ENCODE results near the gene CEP112. TPM values are rescaled to one million over a fixed set of nuclear protein-coding genes. Genes with fewer than 3 reads are reported as not detected.

CEP112 gene
- total and polyA plus RNA-seq, 2 donors (not counting 1 experiment from before 2014, with no cell fraction given), result 5.4 to 6.4 TPM

GRCh38 chr17:66230922-66231591, 39.1 kb upstream of the CEP112 start:
- no peaks in the 10 kb centered on the region for H3K27me3 ChIP-seq (ENCODE audit: control insufficient read depth, insufficient read depth, low read length)
- TF ChIP-seq CTCF (conservative IDR thresholded peaks at IDR 0.05 in 1 of 2, IDR thresholded peaks at IDR 0.05 in 1 of 2; ENCODE audit: low read depth in 1 of 2, low read length in 2 of 2) (no peak), EZH2 (IDR thresholded peaks at IDR 0.05; ENCODE audit: low read length, missing control alignments) (no peak)
- no peaks in the 10 kb centered on the region for H3K36me3 ChIP-seq (ENCODE audit: control insufficient read depth, insufficient read depth, low read length)
- no peaks in the 10 kb centered on the region for H3K9me3 ChIP-seq (ENCODE audit: control insufficient read depth, insufficient read depth, low read depth, low read length)
- H3K27ac ChIP-seq (ENCODE audit: insufficient read depth, low read length), result no peak overlapping the region
- no peaks in the 10 kb centered on the region for H3K4me1 ChIP-seq (ENCODE audit: control insufficient read depth, extremely low read depth, insufficient read depth, low read length)
- DNase-seq (ENCODE audit: low read depth in 2 of 2), result peak in 1 of 2 donors; percentile 12
- H3K9ac ChIP-seq (ENCODE audit: insufficient read depth, low read length), result no peak overlapping the region
- H2AFZ ChIP-seq (ENCODE audit: low read length), result no peak overlapping the region
- no peaks in the 10 kb centered on the region for H4K20me1 ChIP-seq (ENCODE audit: control insufficient read depth, extremely low read depth, insufficient read depth, low read length)
- no peak overlapping the region for H3K4me2 ChIP-seq (ENCODE audit: extremely low read depth, insufficient read depth, low read length)
- no peak overlapping the region for H3K4me3 ChIP-seq (replicated peaks in 1 of 4; ENCODE audit: control extremely low read depth in 1 of 4, insufficient read depth in 1 of 4, low read depth in 3 of 4, low read length in 4 of 4)
- H3K79me2 ChIP-seq (ENCODE audit: control insufficient read depth, insufficient read depth, low read length), result no peaks in the 10 kb centered on the region

GRCh38 chr17:66229783-66230538, 38.0 kb upstream of the CEP112 start:
- Histone ChIP-seq H3K36me3 (ENCODE audit: control insufficient read depth, insufficient read depth, low read length) (no peaks in the 10 kb centered on the region), H3K9me3 (ENCODE audit: control insufficient read depth, insufficient read depth, low read depth, low read length) (no peaks in the 10 kb centered on the region), H2AFZ (ENCODE audit: low read length) (no peak overlapping the region), H4K20me1 (ENCODE audit: control insufficient read depth, extremely low read depth, insufficient read depth, low read length) (no peaks in the 10 kb centered on the region), H3K4me2 (ENCODE audit: extremely low read depth, insufficient read depth, low read length) (no peak overlapping the region), H3K27me3 (ENCODE audit: control insufficient read depth, insufficient read depth, low read length) (no peaks in the 10 kb centered on the region), H3K79me2 (ENCODE audit: control insufficient read depth, insufficient read depth, low read length) (no peaks in the 10 kb centered on the region), H3K4me1 (ENCODE audit: control insufficient read depth, extremely low read depth, insufficient read depth, low read length) (no peaks in the 10 kb centered on the region), H3K27ac (ENCODE audit: insufficient read depth, low read length) (no peak overlapping the region), H3K9ac (ENCODE audit: insufficient read depth, low read length) (no peak overlapping the region), H3K4me3 (replicated peaks in 1 of 4; ENCODE audit: control extremely low read depth in 1 of 4, insufficient read depth in 1 of 4, low read depth in 3 of 4, low read length in 4 of 4) (no peak overlapping the region)
- no peak for DNase-seq (ENCODE audit: low read depth in 2 of 2)
- TF ChIP-seq CTCF (conservative IDR thresholded peaks at IDR 0.05 in 1 of 2, IDR thresholded peaks at IDR 0.05 in 1 of 2; ENCODE audit: low read depth in 1 of 2, low read length in 2 of 2), result no peak
- no peak for TF ChIP-seq EZH2 (IDR thresholded peaks at IDR 0.05; ENCODE audit: low read length, missing control alignments)

GRCh38 chr17:66228887-66229782, 37.2 kb upstream of the CEP112 start, which contains the start of gene APOH:
APOH (minus strand) TSS chr17:66229415; CDS start chr17:66229379, 36 bp downstream.
- no peak for DNase-seq (ENCODE audit: low read depth in 2 of 2)
- no peak within 1 kb of the TSS for H3K4me2 ChIP-seq (ENCODE audit: extremely low read depth, insufficient read depth, low read length)
- no peaks in the 10 kb centered on the region for H3K36me3 ChIP-seq (ENCODE audit: control insufficient read depth, insufficient read depth, low read length)
- no peak for TF ChIP-seq EZH2 (IDR thresholded peaks at IDR 0.05; ENCODE audit: low read length, missing control alignments)
- TF ChIP-seq CTCF (conservative IDR thresholded peaks at IDR 0.05 in 1 of 2, IDR thresholded peaks at IDR 0.05 in 1 of 2; ENCODE audit: low read depth in 1 of 2, low read length in 2 of 2), result no peak
- no peak within 1 kb of the TSS for H3K9ac ChIP-seq (ENCODE audit: insufficient read depth, low read length)
- H2AFZ ChIP-seq (ENCODE audit: low read length), result no peak within 1 kb of the TSS
- no peak within 1 kb of the TSS for H3K4me3 ChIP-seq (replicated peaks in 1 of 4; ENCODE audit: control extremely low read depth in 1 of 4, insufficient read depth in 1 of 4, low read depth in 3 of 4, low read length in 4 of 4)
- no peaks in the 10 kb centered on the region for H3K27me3 ChIP-seq (ENCODE audit: control insufficient read depth, insufficient read depth, low read length)
- H3K27ac ChIP-seq (ENCODE audit: insufficient read depth, low read length), result no peak within 1 kb of the TSS
- no peaks in the 10 kb centered on the region for H4K20me1 ChIP-seq (ENCODE audit: control insufficient read depth, extremely low read depth, insufficient read depth, low read length)
- no peaks in the 10 kb centered on the region for H3K9me3 ChIP-seq (ENCODE audit: control insufficient read depth, insufficient read depth, low read depth, low read length)
- H3K79me2 ChIP-seq (ENCODE audit: control insufficient read depth, insufficient read depth, low read length), result no peaks in the 10 kb centered on the region
- no peaks in the 10 kb centered on the region for H3K4me1 ChIP-seq (ENCODE audit: control insufficient read depth, extremely low read depth, insufficient read depth, low read length)

All from fibroblast of lung (primary cell).